ENCODE data around the gene SLC13A5. TPM values are rescaled to one million over a fixed set of nuclear protein-coding genes. Genes with fewer than 3 reads are reported as not detected.

Gene SLC13A5
- total RNA-seq, 2 experiments from 2014 or later: not detected

GRCh38 chr17:6690641-6691040 is 22.5 kb downstream of the SLC13A5 start:
- Histone ChIP-seq H3K4me3 (ENCODE audit: low read length) (no peak overlapping the region), H3K27me3 (ENCODE audit: control insufficient read depth in 1 of 2, insufficient read depth in 2 of 2, low read length in 2 of 2) (peaks cover 11 to 18% of the 10 kb centered on the region in 2 experiments), H3K36me3 (ENCODE audit: insufficient read depth, low read length) (no peaks in the 10 kb centered on the region), H3K9me3 (ENCODE audit: control insufficient read depth in 1 of 2, insufficient read depth in 1 of 2, low read length in 2 of 2) (no peaks in the 10 kb centered on the region), H3K27ac (ENCODE audit: low read depth in 1 of 2, low read length in 2 of 2) (no peak overlapping the region), H3K4me1 (ENCODE audit: insufficient read depth, low read length) (no peaks in the 10 kb centered on the region)
- Mint-ChIP-seq H3K4me1 (ENCODE audit: low read depth) (no peaks in the 10 kb centered on the region), H3K36me3 (ENCODE audit: low read depth) (no peaks in the 10 kb centered on the region), H3K4me3 (no peak overlapping the region), H3K9me3 (no peaks in the 10 kb centered on the region), H3K27me3 (peaks cover 69% of the 10 kb centered on the region), H3K27ac (no peak overlapping the region)
- ChIA-PET CTCF (no interaction called here), POLR2A (no interaction called here)
- intact Hi-C loops (cut with DNase I, micrococcal nuclease): no loop called here
- ATAC-seq (ENCODE audit: poor library complexity) (no peak), DNase-seq (no peak)
- TF ChIP-seq CTCF (IDR thresholded peaks at IDR 0.05): no peak

GRCh38 chr17:6688944-6689343 is 24.2 kb downstream of the SLC13A5 start:
- POLR2A ChIA-PET: no interaction called here
- H3K4me3 Mint-ChIP-seq: no peak overlapping the region

GRCh38 chr17:6686026-6686425 is 27.1 kb downstream of the SLC13A5 start:
- ChIA-PET POLR2A (no interaction called here), CTCF (no interaction called here)
- DNase-seq: no peak
- no peak overlapping the region for H3K4me3 Mint-ChIP-seq
- peaks cover 61% of the 10 kb centered on the region for H3K27me3 Mint-ChIP-seq
- no peak for ATAC-seq (ENCODE audit: poor library complexity)
- no peaks in the 10 kb centered on the region for H3K4me1 ChIP-seq (ENCODE audit: insufficient read depth, low read length)
- no peaks in the 10 kb centered on the region for H3K9me3 ChIP-seq (ENCODE audit: control insufficient read depth in 1 of 2, insufficient read depth in 1 of 2, low read length in 2 of 2)
- TF ChIP-seq CTCF (IDR thresholded peaks at IDR 0.05): no peak
- no peak overlapping the region for H3K27ac Mint-ChIP-seq
- no peaks in the 10 kb centered on the region for H3K36me3 Mint-ChIP-seq (ENCODE audit: low read depth)
- H3K36me3 ChIP-seq (ENCODE audit: insufficient read depth, low read length): no peaks in the 10 kb centered on the region
- H3K4me3 ChIP-seq (ENCODE audit: low read length): no peak overlapping the region
- H3K27me3 ChIP-seq (ENCODE audit: control insufficient read depth in 1 of 2, insufficient read depth in 2 of 2, low read length in 2 of 2): peaks cover 6 to 17% of the 10 kb centered on the region in 2 experiments
- H3K4me1 Mint-ChIP-seq (ENCODE audit: low read depth): no peaks in the 10 kb centered on the region
- intact Hi-C loops (cut with DNase I, micrococcal nuclease): no loop called here
- H3K9me3 Mint-ChIP-seq: no peaks in the 10 kb centered on the region
- no peak overlapping the region for H3K27ac ChIP-seq (ENCODE audit: low read depth in 1 of 2, low read length in 2 of 2)

More at GRCh38 chr17:6688944-6689343, 24.2 kb downstream of the SLC13A5 start:
- H3K9me3 Mint-ChIP-seq: no peaks in the 10 kb centered on the region
- no peak for TF ChIP-seq CTCF (IDR thresholded peaks at IDR 0.05)
- Histone ChIP-seq H3K4me1 (ENCODE audit: insufficient read depth, low read length) (no peaks in the 10 kb centered on the region), H3K4me3 (ENCODE audit: low read length) (no peak overlapping the region), H3K9me3 (ENCODE audit: control insufficient read depth in 1 of 2, insufficient read depth in 1 of 2, low read length in 2 of 2) (no peaks in the 10 kb centered on the region), H3K27ac (ENCODE audit: low read depth in 1 of 2, low read length in 2 of 2) (no peak overlapping the region), H3K36me3 (ENCODE audit: insufficient read depth, low read length) (no peaks in the 10 kb centered on the region), H3K27me3 (ENCODE audit: control insufficient read depth in 1 of 2, insufficient read depth in 2 of 2, low read length in 2 of 2) (peaks cover 11 to 18% of the 10 kb centered on the region in 2 experiments)
- peaks cover 66% of the 10 kb centered on the region for H3K27me3 Mint-ChIP-seq
- intact Hi-C loops (cut with DNase I, micrococcal nuclease): no loop called here
- no peak overlapping the region for H3K27ac Mint-ChIP-seq
- no peak for DNase-seq
- ATAC-seq (ENCODE audit: poor library complexity): no peak
- no peaks in the 10 kb centered on the region for H3K36me3 Mint-ChIP-seq (ENCODE audit: low read depth)
- no peaks in the 10 kb centered on the region for H3K4me1 Mint-ChIP-seq (ENCODE audit: low read depth)
- CTCF ChIA-PET: no interaction called here
